GM15510 (cell line): Measurements from ENCODE around the gene SIKE1.

Experiments used
- POLR2A ChIP-seq: IDR thresholded peaks from 3 replicates; pipeline ENCODE4 v1.6.1; 2011; ENCODE audit warnings: borderline replicate concordance; ENCODE audit not compliant: insufficient read length; ENCODE audit errors: extremely low read depth

The SIKE1 gene

GRCh38 chr1:114756009-114756892 lies 24.2 kb downstream of the SIKE1 start:
- TF ChIP-seq POLR2A: no peak

- no peak for TF ChIP-seq POLR2A
Measured at GRCh38 chr1:114755006-114755931, 25.2 kb downstream of the SIKE1 start.

GRCh38 chr1:114753143-114753542 lies 27.3 kb downstream of the SIKE1 start:
- TF ChIP-seq POLR2A: no peak

- no peak for TF ChIP-seq POLR2A
Measured at GRCh38 chr1:114750780-114751179, 29.7 kb downstream of the SIKE1 start.

GRCh38 chr1:114749835-114750234 lies 30.6 kb downstream of the SIKE1 start:
- TF ChIP-seq POLR2A: no peak

GRCh38 chr1:114746450-114747121 lies 33.9 kb downstream of the SIKE1 start:
- TF ChIP-seq POLR2A: no peak

GRCh38 chr1:114745291-114745690 lies 35.2 kb downstream of the SIKE1 start:
- no peak for TF ChIP-seq POLR2A

GRCh38 chr1:114741963-114742746 lies 38.3 kb downstream of the SIKE1 start:
- TF ChIP-seq POLR2A: no peak

GRCh38 chr1:114740331-114740730 lies 40.2 kb downstream of the SIKE1 start:
- no peak for TF ChIP-seq POLR2A

- TF ChIP-seq POLR2A: no peak
Measured at GRCh38 chr1:114737314-114737849, 43.1 kb downstream of the SIKE1 start.

GRCh38 chr1:114735479-114735878 lies 45.0 kb downstream of the SIKE1 start:
- TF ChIP-seq POLR2A: no peak

GRCh38 chr1:114729782-114730181 lies 50.7 kb downstream of the SIKE1 start:
- TF ChIP-seq POLR2A: no peak

- no peak for TF ChIP-seq POLR2A
Measured at GRCh38 chr1:114728553-114728952, 51.9 kb downstream of the SIKE1 start.

- no peak for TF ChIP-seq POLR2A
Measured at GRCh38 chr1:114725230-114725629, 55.3 kb downstream of the SIKE1 start.
